Heart right ventricle (tissue), 16 donors: ENCODE data around the gene CUBN. TPM values are rescaled to one million over a fixed set of nuclear protein-coding genes. Genes with fewer than 3 reads are reported as not detected.

Source experiments
- ATAC-seq, 8 donors: fragments of 200-7000 bp; cut with Tn5 transposase; one replicate each; pipeline ENCODE4 v1.9.1; 2020; ENCODE audit warnings: mild to moderate bottlenecking in 8 of 8, moderate library complexity in 8 of 8, moderate number of reproducible peaks in 1 of 8
- DNase-seq, 2 donors: peaks; one replicate each; pipeline ENCODE4 v3.0.0-alpha.2; 2020
- H3K27ac ChIP-seq, 10 donors: fragments of 200-600 bp; sonication (generic) in 2 of 10; one replicate each; pipeline versions ENCODE4 v1.5.0 to v1.8.0; 2020 to 2022; ENCODE audit warnings: mild to moderate bottlenecking in 3 of 10
- H3K27me3 ChIP-seq, 7 donors: fragments of 200-600 bp; one replicate each; pipeline ENCODE4 v1.8.0; 2021 to 2022; ENCODE audit warnings: mild to moderate bottlenecking in 2 of 7
- H3K36me3 ChIP-seq, 9 donors: fragments of 200-600 bp; sonication (generic) in 1 of 9; one replicate each; pipeline versions ENCODE4 v1.5.0 to v1.8.0; 2020 to 2022; ENCODE audit warnings: mild to moderate bottlenecking in 2 of 9
- H3K4me1 ChIP-seq, 9 donors: fragments of 200-600 bp; sonication (generic) in 1 of 9; one replicate each; pipeline versions ENCODE4 v1.5.0 to v1.8.0; 2020 to 2022; ENCODE audit warnings: mild to moderate bottlenecking in 4 of 9
- H3K4me3 ChIP-seq, 10 donors: fragments of 200-600 bp; sonication (generic) in 2 of 10; one replicate each; pipeline versions ENCODE4 v1.5.0 to v1.8.0; 2020 to 2022; ENCODE audit warnings: mild to moderate bottlenecking in 7 of 10, moderate library complexity in 2 of 10
- H3K9me3 ChIP-seq, 11 donors: fragments of 200-600 bp in 10 of 11; sonication (generic) in 2 of 11; one replicate each; pipeline versions ENCODE4 v1.5.0 to v1.8.0; 2013 to 2022; ENCODE audit warnings: mild to moderate bottlenecking in 2 of 11, control low read depth in 1 of 11, moderate library complexity in 1 of 11
- WGBS, 2 donors: extraction: QIAGEN DNeasy Blood & Tissue Kit; methylation state at CpG; one replicate each; pipeline ENCODE4 v1.1.7; 2013; ENCODE audit warnings: inconsistent platforms in 1 of 2; 5-methylcytosine and 5-hydroxymethylcytosine counted together
- intact Hi-C, 10 donors: fragments of 100-400 bp; cut with DNase I; formaldehyde crosslinking; loops; one replicate each; pipeline versions ENCODE4 v1.11.1 to v1.14.2; 2022
- polyA plus RNA-seq, 2 donors: library from polyadenylated mRNA; stranded (reverse); fragments of 200-250 nt; gene quantifications; one replicate each; pipeline ENCODE4 v1.2.3, GENCODE V29; 2013
- total RNA-seq, 10 donors: library from RNA; stranded (reverse); fragmentation: NEBNext Ultra II Directional in 3 of 10; extraction: Animal tissue kit (Norgen Biotek cat#: 25700) in 3 of 10; gene quantifications; one replicate each; pipeline versions ENCODE4 v1.2.1 to v1.2.4, GENCODE V29; 2021 to 2023
- TF ChIP-seq, protein P1 (sequence below), 9 donors: fragments of 200-600 bp; sonication (generic) in 2 of 9; IDR thresholded peaks; one replicate each; pipeline versions ENCODE4 v1.5.0 to v1.8.0; 2021 to 2022; ENCODE audit warnings: antibody characterized with exemption in 9 of 9, mild to moderate bottlenecking in 5 of 9, moderate library complexity in 1 of 9
- donor health status: Arrhythmogenic right ventricular cardiomyopathy.
- donor health status: ischemic (EF 13 %, LVEDD 7.1; RV severe dilation, severe dysfunction).
- donor health status: healthy with polysubstance abuse.
- donor health status: DM: no; HTN: yes; CAD: no.
- donor health status: DM: no; HTN: no; CAD: no.
- donor health status: ischemic (EF 25% LVEDD 6.9; RV normal size, moderate dysfunction).
- donor health status: ischemic (EF 25% LVEDD 5.7; RV mildly dilated, moderate dysfunction).
- donor health status: healthy.
- donor health status: DM: yes; HTN: yes; CAD: no.
- donor health status: Ischemic cardiomyopathy.
- donor health status: ischemic (EF 35%, LVEDD 5.7; RV mildly dilated, moderate dysfunction).
- donor health status: nonischemic (EF 11% LVEDD 7.7; RV severe dilation, severe dysfunction).
- donor health status: DM: yes; HTN: yes; CAD: no.
- donor health status: PGD.
- donor health status: ischemic (EF 29% LVEDD 5.4; RV normal size, mild dysfunction).
- donor health status: nonischemic (EF 23%, LVEDD 6.1; RV moderate dilation, normal function).

CUBN gene
- total and polyA plus RNA-seq, 12 donors: 0.13 to 1.2 (median 0.42) TPM

DNA sequence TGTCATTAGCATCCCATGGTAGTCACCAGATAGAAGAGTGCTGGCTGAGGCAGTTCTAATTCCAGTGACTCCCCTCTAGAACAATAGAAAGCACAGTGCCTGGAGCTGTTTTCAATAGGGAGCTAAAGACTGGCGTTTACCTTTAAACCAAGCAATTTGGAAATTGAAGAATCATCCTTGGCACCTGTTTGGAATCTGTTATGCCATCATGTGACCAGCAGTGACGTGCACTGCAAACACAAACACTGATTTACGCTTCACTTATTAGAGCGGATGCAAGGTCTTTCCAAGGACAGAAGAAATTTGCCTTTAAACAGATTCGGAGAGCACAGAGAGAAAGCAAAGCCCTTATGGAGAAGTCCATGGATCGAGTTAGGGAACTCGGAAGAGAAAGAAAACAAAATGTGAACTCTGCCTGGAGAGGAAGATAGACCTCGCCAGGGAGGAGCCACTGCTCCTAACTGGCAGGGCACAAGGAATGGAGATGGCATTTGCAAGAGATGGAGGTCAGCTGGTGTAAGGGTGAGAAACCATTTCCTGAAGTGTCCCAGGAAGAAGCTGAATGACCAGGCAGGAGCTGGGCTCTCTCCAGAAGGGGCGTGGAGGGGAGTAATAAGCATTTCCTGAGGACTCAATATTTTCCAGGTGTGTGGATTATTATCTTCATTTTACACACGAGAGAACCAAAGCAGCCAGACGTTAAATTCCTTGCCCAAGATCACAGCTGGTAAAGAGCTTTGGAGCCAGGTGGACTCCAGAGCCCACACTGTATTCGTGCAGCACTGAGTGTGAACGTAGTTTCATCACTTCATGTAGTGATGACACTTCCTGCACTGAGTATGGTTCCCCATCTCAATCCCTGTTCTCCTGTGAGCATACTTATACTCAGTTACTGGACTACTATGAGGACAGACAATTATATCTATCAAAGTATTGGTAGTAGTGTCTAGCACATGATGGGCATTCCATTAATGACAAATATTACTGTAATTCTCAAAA is 97.7 kb downstream of the CUBN start:
- 63 to 74% methylated on average over 13 of the region's 13 CpGs for WGBS, 2 donors
- intact Hi-C loops: no loop called here
- DNase-seq (no peak), ATAC-seq (peak in 2 of 8 donors; percentile 33 to 41)
- H3K9me3 ChIP-seq: no peaks in the 10 kb centered on the region
- H3K36me3 ChIP-seq: no peaks in the 10 kb centered on the region
- H3K4me1 ChIP-seq: peaks cover 0 to 71% (median 27%) of the 10 kb centered on the region in 9 donors
- H3K27ac ChIP-seq: peak overlapping the region in 4 of 10 donors; percentile 4 to 21 (median 11)
- H3K27me3 ChIP-seq: no peaks in the 10 kb centered on the region
- peak overlapping the region in 1 of 10 donors; percentile 12 for H3K4me3 ChIP-seq
- TF ChIP-seq, protein P1, sequence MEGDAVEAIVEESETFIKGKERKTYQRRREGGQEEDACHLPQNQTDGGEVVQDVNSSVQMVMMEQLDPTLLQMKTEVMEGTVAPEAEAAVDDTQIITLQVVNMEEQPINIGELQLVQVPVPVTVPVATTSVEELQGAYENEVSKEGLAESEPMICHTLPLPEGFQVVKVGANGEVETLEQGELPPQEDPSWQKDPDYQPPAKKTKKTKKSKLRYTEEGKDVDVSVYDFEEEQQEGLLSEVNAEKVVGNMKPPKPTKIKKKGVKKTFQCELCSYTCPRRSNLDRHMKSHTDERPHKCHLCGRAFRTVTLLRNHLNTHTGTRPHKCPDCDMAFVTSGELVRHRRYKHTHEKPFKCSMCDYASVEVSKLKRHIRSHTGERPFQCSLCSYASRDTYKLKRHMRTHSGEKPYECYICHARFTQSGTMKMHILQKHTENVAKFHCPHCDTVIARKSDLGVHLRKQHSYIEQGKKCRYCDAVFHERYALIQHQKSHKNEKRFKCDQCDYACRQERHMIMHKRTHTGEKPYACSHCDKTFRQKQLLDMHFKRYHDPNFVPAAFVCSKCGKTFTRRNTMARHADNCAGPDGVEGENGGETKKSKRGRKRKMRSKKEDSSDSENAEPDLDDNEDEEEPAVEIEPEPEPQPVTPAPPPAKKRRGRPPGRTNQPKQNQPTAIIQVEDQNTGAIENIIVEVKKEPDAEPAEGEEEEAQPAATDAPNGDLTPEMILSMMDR (IDR thresholded peaks at IDR 0.05): no peak

DNA sequence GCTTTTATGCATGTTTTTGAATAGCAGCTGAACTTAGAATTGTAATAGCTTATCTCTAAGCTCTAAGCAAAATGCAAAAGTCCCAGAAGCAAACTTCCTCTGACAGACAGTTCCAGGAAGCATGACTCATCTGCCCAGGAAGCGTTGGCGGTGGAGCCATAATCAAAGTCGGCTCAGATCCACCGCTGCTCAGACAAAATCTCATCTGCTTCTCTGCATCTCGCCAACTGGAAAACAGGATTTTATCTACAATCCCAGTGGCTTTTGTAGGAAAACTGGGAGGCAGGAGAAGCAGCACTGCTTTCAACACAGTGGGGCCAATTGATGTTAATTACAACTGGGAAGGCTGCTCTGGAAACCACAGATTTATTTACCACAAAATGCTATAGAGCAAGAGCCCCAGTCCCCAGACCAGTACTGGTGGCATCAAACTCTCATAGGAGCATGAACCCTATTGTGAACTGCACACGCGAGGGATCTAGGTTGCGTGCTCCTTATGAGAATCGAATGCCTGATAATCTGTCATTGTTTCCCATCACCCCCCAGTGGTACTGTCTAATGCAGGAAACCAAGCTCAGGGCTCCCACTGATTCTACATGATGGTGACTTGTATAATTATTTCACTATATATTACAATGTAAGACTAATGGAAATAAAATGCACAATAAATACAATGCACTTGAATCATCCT is 99.9 kb downstream of the CUBN start:
- peak; percentile 49 to 86 for DNase-seq
- H3K4me1 ChIP-seq: peaks cover 3 to 93% (median 39%) of the 10 kb centered on the region in 9 donors
- H3K27me3 ChIP-seq: no peaks in the 10 kb centered on the region

DNA sequence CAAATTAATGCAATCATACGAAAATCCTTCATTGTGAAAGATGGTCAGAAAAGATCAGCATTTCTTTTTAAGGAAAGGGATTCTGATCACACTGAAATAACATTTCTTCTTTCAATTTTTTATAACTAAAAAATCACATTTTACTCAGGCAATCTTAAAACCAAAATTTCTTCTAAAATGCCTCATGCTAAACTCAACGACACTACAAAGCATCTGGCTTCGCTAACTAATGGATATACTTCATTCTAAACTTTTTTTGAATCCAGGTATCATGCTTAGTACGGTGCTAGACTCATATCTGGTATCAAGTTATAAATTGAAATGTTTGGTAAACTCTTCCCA is 100.4 kb downstream of the CUBN start:
- no peaks in the 10 kb centered on the region for H3K9me3 ChIP-seq
- no peaks in the 10 kb centered on the region for H3K36me3 ChIP-seq
- DNase-seq: no peak
- ATAC-seq: no peak
- no peaks in the 10 kb centered on the region for H3K27me3 ChIP-seq
- 45 to 57% methylated on average over 4 of the region's 4 CpGs for WGBS, 2 donors
- H3K4me1 ChIP-seq: peaks cover 5 to 94% (median 45%) of the 10 kb centered on the region in 9 donors
- peak overlapping the region; percentile 1 to 84 (median 72) for H3K27ac ChIP-seq
- H3K4me3 ChIP-seq: peak overlapping the region in 3 of 10 donors; percentile 13 to 36 (median 25)
- intact Hi-C loops: loop anchor here in 2 of 10 donors (1.0 to 10.0 kb wide), 2 partner anchors 33 to 64 kb away; no protein-coding TSS in a partner anchor
- TF ChIP-seq, protein P1 (IDR thresholded peaks at IDR 0.05): no peak

More for the DNA sequence above, 99.9 kb downstream of the CUBN start:
- peak overlapping the region; percentile 1 to 84 (median 72) for H3K27ac ChIP-seq
- intact Hi-C loops: loop anchor here in 2 of 10 donors (1.0 to 10.0 kb wide), 2 partner anchors 33 to 65 kb away; no protein-coding TSS in a partner anchor
- H3K36me3 ChIP-seq: no peaks in the 10 kb centered on the region
- ATAC-seq: peak; percentile 68 to 91 (median 88)
- no peaks in the 10 kb centered on the region for H3K9me3 ChIP-seq
- H3K4me3 ChIP-seq: peak overlapping the region in 5 of 10 donors; percentile 12 to 36 (median 13)
- TF ChIP-seq, protein P1 (IDR thresholded peaks at IDR 0.05): no peak
- 38 to 48% methylated on average over 9 of the region's 9 CpGs for WGBS, 2 donors

DNA sequence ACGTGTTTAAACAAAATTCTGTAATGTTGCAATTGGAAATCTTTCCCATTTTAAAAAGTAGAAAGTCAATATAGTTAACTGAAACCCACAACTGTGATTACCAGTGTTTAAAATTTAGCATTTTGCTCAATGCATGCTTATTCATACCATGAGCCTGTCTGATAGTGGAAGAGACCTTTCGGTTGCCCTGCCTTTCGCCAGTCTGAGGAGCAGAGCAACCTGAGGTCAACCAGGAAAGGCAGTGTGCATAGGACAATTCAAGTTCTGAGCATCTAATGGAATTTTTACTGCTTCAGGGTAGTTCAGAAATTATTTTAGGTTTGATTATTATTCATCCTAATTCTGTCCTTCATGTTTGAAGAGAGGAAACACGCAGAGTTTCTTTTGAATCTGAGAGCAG is 100.8 kb downstream of the CUBN start:
- peak overlapping the region; percentile 1 to 84 (median 72) for H3K27ac ChIP-seq
- 73 to 75% methylated on average over 4 of the region's 4 CpGs for WGBS, 2 donors
- TF ChIP-seq, protein P1 (IDR thresholded peaks at IDR 0.05): no peak
- no peaks in the 10 kb centered on the region for H3K36me3 ChIP-seq
- H3K4me3 ChIP-seq: peak overlapping the region in 2 of 10 donors; percentile 13 to 36
- H3K27me3 ChIP-seq: no peaks in the 10 kb centered on the region
- no peaks in the 10 kb centered on the region for H3K9me3 ChIP-seq
- H3K4me1 ChIP-seq: peaks cover 5 to 94% (median 49%) of the 10 kb centered on the region in 9 donors
- ATAC-seq: no peak
- intact Hi-C loops: loop anchor here in 2 of 10 donors (1.0 to 10.0 kb wide), 2 partner anchors 32 to 64 kb away; no protein-coding TSS in a partner anchor
- DNase-seq: no peak
